GM21576 (cell line): ENCODE data around the gene BUB1.
"Not testable (repeated sequence)": the region's sequence is repeated elsewhere in the genome, so short reads cannot be mapped to it uniquely, and the experiment has no call there.

Source experiments
- ATAC-seq: cut with Tn5 transposase; IDR thresholded peaks from one replicate; pipeline ENCODE4 v1.9.1; 2021; ENCODE audit warnings: mild to moderate bottlenecking, moderate library complexity; ENCODE audit not compliant: unreplicated experiment

Gene BUB1

GRCh38 chr2:110605057-110605456 is 72.8 kb downstream of the BUB1 start:
- not testable (repeated sequence) for ATAC-seq

- not testable (repeated sequence) for ATAC-seq
Observed at GRCh38 chr2:110603917-110604591, 73.8 kb downstream of the BUB1 start.

GRCh38 chr2:110602139-110602538 is 75.7 kb downstream of the BUB1 start:
- not testable (repeated sequence) for ATAC-seq

GRCh38 chr2:110591973-110592372 is 85.9 kb downstream of the BUB1 start:
- not testable (repeated sequence) for ATAC-seq

GRCh38 chr2:110589677-110590330 is 88.1 kb downstream of the BUB1 start:
- not testable (repeated sequence) for ATAC-seq

- ATAC-seq, result not testable (repeated sequence)
Observed at GRCh38 chr2:110588520-110588919, 89.3 kb downstream of the BUB1 start.
